GM12878 (cell line): ENCODE measurements around the gene KIF3A.

Source experiments
- BRCA1 ChIP-seq: IDR thresholded peaks from 2 replicates; pipeline ENCODE4 v1.6.1; 2011; ENCODE audit warnings: low read depth, low read length, improper control_type of control experiment
- MEF2A ChIP-seq: IDR thresholded peaks from 2 replicates; pipeline ENCODE4 v1.6.1; 2011; ENCODE audit warnings: low read depth, mild to moderate bottlenecking, low read length, moderate library complexity; ENCODE audit not compliant: insufficient read depth
- MLLT1 ChIP-seq: fragments of 450-650 bp; IDR thresholded peaks from 2 replicates; pipeline ENCODE4 v1.6.1; 2016; ENCODE audit warnings: mild to moderate bottlenecking
- MXI1 ChIP-seq: fragments of 150-350 bp; IDR thresholded peaks from 2 replicates; pipeline ENCODE4 v1.6.1; 2011; ENCODE audit warnings: low read depth, mild to moderate bottlenecking, inconsistent platforms, low read length, improper control_type of control experiment
- POLR2A ChIP-seq: IDR thresholded peaks from 2 replicates; pipeline ENCODE4 v1.6.1; 2011; ENCODE audit warnings: low read depth, mild to moderate bottlenecking, low read length
- POLR2AphosphoS5 ChIP-seq: IDR thresholded peaks from 2 replicates; pipeline ENCODE4 v1.6.1; 2011; ENCODE audit warnings: mild to moderate bottlenecking, low read length, inconsistent platforms
- RFX5 ChIP-seq: IDR thresholded peaks from 2 replicates; pipeline ENCODE4 v1.6.1; 2011; ENCODE audit warnings: low read depth, low read length, improper control_type of control experiment
- TCF7 ChIP-seq: IDR thresholded peaks from 2 replicates; pipeline ENCODE4 v1.6.1; 2014; ENCODE audit warnings: antibody characterized with exemption, borderline replicate concordance
- YY1 ChIP-seq: IDR thresholded peaks from 2 replicates; pipeline ENCODE4 v1.6.1; 2011; ENCODE audit warnings: low read depth, mild to moderate bottlenecking, low read length
- ZNF274 ChIP-seq: IDR thresholded peaks from one replicate; pipeline ENCODE4 v1.8.0; 2011; ENCODE audit not compliant: insufficient read length, insufficient read depth

DNA sequence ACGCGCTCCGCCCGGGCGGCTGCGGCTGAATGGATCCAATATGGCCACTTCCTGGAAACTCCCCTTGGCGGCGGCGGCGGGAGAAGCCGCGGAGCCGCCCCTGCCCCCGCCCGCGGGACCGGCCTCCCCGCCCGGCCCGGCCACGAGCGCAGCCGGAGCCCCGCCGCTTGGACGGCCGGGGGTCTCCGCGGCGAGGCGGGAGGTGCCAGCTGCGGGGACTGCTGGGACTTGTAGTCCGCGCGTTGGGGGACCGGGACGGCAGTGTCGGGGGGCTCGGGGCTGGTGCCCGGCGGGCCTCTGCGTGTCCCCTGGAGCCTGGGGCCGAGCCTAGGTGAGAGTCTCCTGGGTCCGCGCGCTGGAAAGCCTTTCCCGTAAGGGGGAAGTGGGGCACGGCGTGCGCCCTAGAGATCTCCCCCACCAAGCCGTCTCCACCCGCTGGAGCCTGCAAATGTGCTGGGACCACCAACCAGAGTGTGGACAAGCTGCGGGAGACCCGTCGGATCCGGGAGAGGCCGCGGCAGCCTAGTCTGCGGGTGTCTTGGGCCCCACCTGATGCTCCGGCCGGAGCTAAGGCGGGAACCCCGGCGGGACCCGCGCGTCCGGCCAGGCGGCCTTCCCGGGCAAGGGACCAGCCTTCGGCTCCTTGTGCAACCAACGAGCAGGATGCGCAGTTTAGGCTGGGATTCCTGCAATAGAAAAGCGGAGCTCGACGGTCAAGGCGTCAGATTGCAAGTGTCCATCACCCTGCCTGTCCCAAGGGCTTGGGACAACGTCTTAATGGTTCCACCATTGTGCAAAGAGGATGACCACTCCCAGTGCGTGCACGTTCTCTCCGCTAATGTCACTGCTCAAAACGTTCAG lies 40.1 kb upstream of the KIF3A start, which contains the start of gene SEPTIN8:
- no peak for TF ChIP-seq MLLT1
- TF ChIP-seq POLR2A: 0 out of 2 replicates have a peak, but pooled peaks have one; percentile 8
- no peak for TF ChIP-seq MEF2A
- TF ChIP-seq YY1: peak; percentile 92
- TF ChIP-seq MXI1: no peak
- no peak for TF ChIP-seq POLR2AphosphoS5
- TF ChIP-seq ZNF274: no peak
- no peak for TF ChIP-seq RFX5
- TF ChIP-seq TCF7: no peak
- no peak for TF ChIP-seq BRCA1
